Calu3 (cell line): ENCODE data around the gene POLA2. TPM values are rescaled to one million over a fixed set of nuclear protein-coding genes. Genes with fewer than 3 reads are reported as not detected.

Source experiments
- BruUV-seq: library from RNA; stranded (reverse); fragments of 400-500 nt; replicated peaks from 2 replicates; lab custom pipeline; 2021; lab: Mats Ljungman, UMichigan
- CTCF ChIA-PET: fragments of 300-600 bp; sonication (Branson Sonifier 250); formaldehyde crosslinking; loops from one replicate; lab custom pipeline; 2022; ENCODE audit warnings: antibody characterized with exemption; lab: Charles Lee
- DNase-seq: peaks from one replicate; pipeline ENCODE4 v3.0.0; 2022
- H3K27ac Mint-ChIP-seq: one replicate; pipeline ENCODE4 v1.8.0; 2022; ENCODE audit warnings: mixed read lengths; ENCODE audit not compliant: unreplicated experiment
- H3K27me3 Mint-ChIP-seq: one replicate; pipeline ENCODE4 v1.8.0; 2022; ENCODE audit warnings: mixed read lengths; ENCODE audit not compliant: unreplicated experiment
- H3K36me3 Mint-ChIP-seq: one replicate; pipeline ENCODE4 v1.8.0; 2022; ENCODE audit warnings: mild to moderate bottlenecking, moderate library complexity, mixed read lengths; ENCODE audit not compliant: insufficient read depth, unreplicated experiment
- H3K4me1 Mint-ChIP-seq: one replicate; pipeline ENCODE4 v1.8.0; 2022; ENCODE audit warnings: mild to moderate bottlenecking, low read depth, mixed read lengths; ENCODE audit not compliant: unreplicated experiment
- H3K4me3 Mint-ChIP-seq: one replicate; pipeline ENCODE4 v1.8.0; 2022; ENCODE audit warnings: mild to moderate bottlenecking, low read depth, moderate library complexity, mixed read lengths; ENCODE audit not compliant: unreplicated experiment
- H3K9me3 Mint-ChIP-seq: one replicate; pipeline ENCODE4 v1.8.0; 2022; ENCODE audit warnings: low read depth, mixed read lengths; ENCODE audit not compliant: unreplicated experiment
- CTCF ChIP-seq: fragments of 200-600 bp; IDR thresholded peaks from one replicate; pipeline ENCODE4 v1.8.0; 2022; ENCODE audit warnings: antibody characterized with exemption; ENCODE audit not compliant: unreplicated experiment
- intact Hi-C: fragments of 100-400 bp; cut with micrococcal nuclease; formaldehyde crosslinking; loops from one replicate; pipeline ENCODE4 v1.10.0; 2022; ENCODE audit not compliant: unreplicated experiment
- total RNA-seq: library from RNA; stranded (reverse); gene quantifications from 2 replicates; pipeline ENCODE4 v1.2.3, GENCODE V29; 2022

POLA2 gene
- total RNA-seq, 1 experiment from 2014 or later, result 40.4 TPM

- Mint-ChIP-seq H3K27me3 (no peaks in the 10 kb centered on the region), H3K36me3 (peaks cover 22% of the 10 kb centered on the region), H3K27ac (no peak overlapping the region), H3K4me3 (no peak overlapping the region), H3K9me3 (no peaks in the 10 kb centered on the region), H3K4me1 (no peaks in the 10 kb centered on the region)
- CTCF ChIA-PET, result no interaction called here
- TF ChIP-seq CTCF, result no peak
- DNase-seq, result no peak
- intact Hi-C loops, result no loop called here
- BruUV-seq, result no TSS peak
Observed at GRCh38 chr11:65300621-65301275, 39.0 kb downstream of the POLA2 start.

GRCh38 chr11:65301491-65302329 is 39.9 kb downstream of the POLA2 start:
- Mint-ChIP-seq H3K27ac (no peak overlapping the region), H3K4me3 (no peak overlapping the region)

GRCh38 chr11:65303555-65303954 is 41.8 kb downstream of the POLA2 start:
- no peak overlapping the region for H3K27ac Mint-ChIP-seq
- no peak for DNase-seq
- peaks cover 12% of the 10 kb centered on the region for H3K4me1 Mint-ChIP-seq
- no TSS peak for BruUV-seq
- CTCF ChIA-PET, result interaction anchor here (0.6 to 1.4 kb wide), 2 partner anchors 12 to 28 kb away, joined by 4 to 5 read pairs; no protein-coding TSS in a partner anchor
- H3K9me3 Mint-ChIP-seq, result no peaks in the 10 kb centered on the region
- no peak overlapping the region for H3K4me3 Mint-ChIP-seq
- intact Hi-C loops, result no loop called here
- no peaks in the 10 kb centered on the region for H3K27me3 Mint-ChIP-seq
- TF ChIP-seq CTCF, result no peak
- H3K36me3 Mint-ChIP-seq, result peaks cover 24% of the 10 kb centered on the region

More at GRCh38 chr11:65301491-65302329, 39.9 kb downstream of the POLA2 start:
- CTCF ChIA-PET, result no interaction called here
- H3K36me3 Mint-ChIP-seq, result peaks cover 19% of the 10 kb centered on the region
- DNase-seq, result no peak
- no peaks in the 10 kb centered on the region for H3K27me3 Mint-ChIP-seq
- TF ChIP-seq CTCF, result no peak
- intact Hi-C loops, result no loop called here
- BruUV-seq, result no TSS peak
- no peaks in the 10 kb centered on the region for H3K9me3 Mint-ChIP-seq
- no peaks in the 10 kb centered on the region for H3K4me1 Mint-ChIP-seq

- intact Hi-C loops, result no loop called here
- TF ChIP-seq CTCF, result no peak
- BruUV-seq, result no TSS peak
- Mint-ChIP-seq H3K4me3 (no peak overlapping the region), H3K4me1 (peaks cover 17% of the 10 kb centered on the region), H3K9me3 (no peaks in the 10 kb centered on the region), H3K27ac (no peak overlapping the region), H3K36me3 (peaks cover 28% of the 10 kb centered on the region), H3K27me3 (no peaks in the 10 kb centered on the region)
- CTCF ChIA-PET, result no interaction called here
- DNase-seq, result no peak
Observed at GRCh38 chr11:65304110-65304509, 42.3 kb downstream of the POLA2 start.
